ENCODE measurements around the gene ROGDI.

DNA sequence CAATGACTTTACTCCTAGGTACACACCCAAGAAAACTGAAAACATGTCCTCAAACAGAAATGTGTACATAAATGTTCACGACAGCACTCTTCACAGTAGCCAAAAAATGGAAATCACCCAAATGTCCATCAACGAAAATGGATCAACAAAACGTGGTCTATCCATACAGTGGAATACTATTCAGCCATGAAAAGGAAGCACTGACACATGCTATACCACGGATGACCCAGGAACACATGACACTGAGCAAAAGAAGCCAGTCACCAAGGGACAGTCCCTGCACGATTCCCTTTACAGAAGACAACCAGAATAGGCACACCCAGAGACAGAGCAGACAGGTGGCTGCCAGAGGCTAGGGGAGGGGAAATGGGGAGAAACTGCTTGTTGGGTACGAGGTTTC is 46.7 kb downstream of the ROGDI start:
- TF ChIP-seq, protein P1, sequence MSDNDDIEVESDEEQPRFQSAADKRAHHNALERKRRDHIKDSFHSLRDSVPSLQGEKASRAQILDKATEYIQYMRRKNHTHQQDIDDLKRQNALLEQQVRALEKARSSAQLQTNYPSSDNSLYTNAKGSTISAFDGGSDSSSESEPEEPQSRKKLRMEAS (IDR thresholded peaks at IDR 0.05): no peak
- TF ChIP-seq, protein P2, sequence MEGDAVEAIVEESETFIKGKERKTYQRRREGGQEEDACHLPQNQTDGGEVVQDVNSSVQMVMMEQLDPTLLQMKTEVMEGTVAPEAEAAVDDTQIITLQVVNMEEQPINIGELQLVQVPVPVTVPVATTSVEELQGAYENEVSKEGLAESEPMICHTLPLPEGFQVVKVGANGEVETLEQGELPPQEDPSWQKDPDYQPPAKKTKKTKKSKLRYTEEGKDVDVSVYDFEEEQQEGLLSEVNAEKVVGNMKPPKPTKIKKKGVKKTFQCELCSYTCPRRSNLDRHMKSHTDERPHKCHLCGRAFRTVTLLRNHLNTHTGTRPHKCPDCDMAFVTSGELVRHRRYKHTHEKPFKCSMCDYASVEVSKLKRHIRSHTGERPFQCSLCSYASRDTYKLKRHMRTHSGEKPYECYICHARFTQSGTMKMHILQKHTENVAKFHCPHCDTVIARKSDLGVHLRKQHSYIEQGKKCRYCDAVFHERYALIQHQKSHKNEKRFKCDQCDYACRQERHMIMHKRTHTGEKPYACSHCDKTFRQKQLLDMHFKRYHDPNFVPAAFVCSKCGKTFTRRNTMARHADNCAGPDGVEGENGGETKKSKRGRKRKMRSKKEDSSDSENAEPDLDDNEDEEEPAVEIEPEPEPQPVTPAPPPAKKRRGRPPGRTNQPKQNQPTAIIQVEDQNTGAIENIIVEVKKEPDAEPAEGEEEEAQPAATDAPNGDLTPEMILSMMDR (IDR thresholded peaks at IDR 0.05; ENCODE audit: low read depth, low read length, missing input control): no peak
- no peak for TF ChIP-seq TAF1 (conservative IDR thresholded peaks at IDR 0.05)
- no peak for TF ChIP-seq RAD21 (IDR thresholded peaks at IDR 0.05)
- TF ChIP-seq JUND (IDR thresholded peaks at IDR 0.05): no peak
- no peak for TF ChIP-seq YY1 (IDR thresholded peaks at IDR 0.05)
- TF ChIP-seq, protein P3, sequence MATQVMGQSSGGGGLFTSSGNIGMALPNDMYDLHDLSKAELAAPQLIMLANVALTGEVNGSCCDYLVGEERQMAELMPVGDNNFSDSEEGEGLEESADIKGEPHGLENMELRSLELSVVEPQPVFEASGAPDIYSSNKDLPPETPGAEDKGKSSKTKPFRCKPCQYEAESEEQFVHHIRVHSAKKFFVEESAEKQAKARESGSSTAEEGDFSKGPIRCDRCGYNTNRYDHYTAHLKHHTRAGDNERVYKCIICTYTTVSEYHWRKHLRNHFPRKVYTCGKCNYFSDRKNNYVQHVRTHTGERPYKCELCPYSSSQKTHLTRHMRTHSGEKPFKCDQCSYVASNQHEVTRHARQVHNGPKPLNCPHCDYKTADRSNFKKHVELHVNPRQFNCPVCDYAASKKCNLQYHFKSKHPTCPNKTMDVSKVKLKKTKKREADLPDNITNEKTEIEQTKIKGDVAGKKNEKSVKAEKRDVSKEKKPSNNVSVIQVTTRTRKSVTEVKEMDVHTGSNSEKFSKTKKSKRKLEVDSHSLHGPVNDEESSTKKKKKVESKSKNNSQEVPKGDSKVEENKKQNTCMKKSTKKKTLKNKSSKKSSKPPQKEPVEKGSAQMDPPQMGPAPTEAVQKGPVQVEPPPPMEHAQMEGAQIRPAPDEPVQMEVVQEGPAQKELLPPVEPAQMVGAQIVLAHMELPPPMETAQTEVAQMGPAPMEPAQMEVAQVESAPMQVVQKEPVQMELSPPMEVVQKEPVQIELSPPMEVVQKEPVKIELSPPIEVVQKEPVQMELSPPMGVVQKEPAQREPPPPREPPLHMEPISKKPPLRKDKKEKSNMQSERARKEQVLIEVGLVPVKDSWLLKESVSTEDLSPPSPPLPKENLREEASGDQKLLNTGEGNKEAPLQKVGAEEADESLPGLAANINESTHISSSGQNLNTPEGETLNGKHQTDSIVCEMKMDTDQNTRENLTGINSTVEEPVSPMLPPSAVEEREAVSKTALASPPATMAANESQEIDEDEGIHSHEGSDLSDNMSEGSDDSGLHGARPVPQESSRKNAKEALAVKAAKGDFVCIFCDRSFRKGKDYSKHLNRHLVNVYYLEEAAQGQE (IDR thresholded peaks at IDR 0.05): no peak
- TF ChIP-seq, protein P4, sequence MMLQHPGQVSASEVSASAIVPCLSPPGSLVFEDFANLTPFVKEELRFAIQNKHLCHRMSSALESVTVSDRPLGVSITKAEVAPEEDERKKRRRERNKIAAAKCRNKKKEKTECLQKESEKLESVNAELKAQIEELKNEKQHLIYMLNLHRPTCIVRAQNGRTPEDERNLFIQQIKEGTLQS (IDR thresholded peaks at IDR 0.05): no peak

All from liver (tissue), 3 donors.